LoVo (cell line): ENCODE results near the gene GJC2.
A peak's percentile ranks its signal among the peaks of the same experiment; 100 is the strongest.

ENCODE experiments used
- DNase-seq: peaks from one replicate; pipeline ENCODE4 v3.0.0-alpha.2; 2016; ENCODE audit warnings: low spot score

GJC2 gene

GRCh38 chr1:228114827-228115226 lies 34.9 kb upstream of the GJC2 start:
- DNase-seq = no peak

DNA sequence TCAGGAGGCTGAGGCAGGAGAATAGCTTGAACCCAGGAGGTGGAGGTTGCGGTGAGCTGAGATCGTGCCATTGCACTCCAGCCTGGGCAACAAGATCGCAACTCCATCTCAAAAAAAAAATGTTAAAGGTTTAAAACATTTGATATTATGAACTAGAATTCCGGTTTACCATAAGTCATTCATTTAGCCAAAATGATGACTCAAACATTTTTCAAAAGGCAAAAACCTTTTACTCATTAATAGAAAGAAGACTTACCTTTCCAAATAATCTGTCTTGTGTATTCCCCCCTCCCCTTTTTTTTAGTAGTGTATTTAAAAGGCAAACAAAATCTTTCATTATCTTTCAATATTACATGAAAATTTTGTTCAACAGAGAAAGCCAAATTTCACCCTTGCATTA lies 32.4 kb upstream of the GJC2 start:
- no peak for DNase-seq

GRCh38 chr1:228118040-228118439 lies 31.7 kb upstream of the GJC2 start:
- DNase-seq = no peak

DNA sequence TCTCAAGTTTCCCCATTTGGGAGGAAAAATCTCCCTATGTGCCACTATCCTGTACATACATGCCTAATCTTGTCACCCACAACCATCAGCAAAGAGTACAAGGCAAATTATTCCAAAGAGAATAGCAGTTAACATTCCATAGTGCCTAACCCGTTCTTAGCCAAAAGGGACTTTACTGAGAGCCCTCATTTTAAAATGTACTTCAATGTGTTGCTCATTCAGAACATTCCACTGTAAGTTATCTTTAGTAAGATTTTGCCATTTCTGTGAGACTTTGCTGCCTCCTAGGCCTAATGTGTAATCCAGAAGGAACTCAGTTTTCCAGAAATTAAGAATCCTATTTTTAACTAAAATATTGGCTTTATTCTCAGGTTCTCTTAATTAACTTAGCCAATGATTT lies 29.4 kb upstream of the GJC2 start:
- no peak for DNase-seq

GRCh38 chr1:228120857-228121489 lies 28.8 kb upstream of the GJC2 start:
- peak; percentile 53 for DNase-seq

DNA sequence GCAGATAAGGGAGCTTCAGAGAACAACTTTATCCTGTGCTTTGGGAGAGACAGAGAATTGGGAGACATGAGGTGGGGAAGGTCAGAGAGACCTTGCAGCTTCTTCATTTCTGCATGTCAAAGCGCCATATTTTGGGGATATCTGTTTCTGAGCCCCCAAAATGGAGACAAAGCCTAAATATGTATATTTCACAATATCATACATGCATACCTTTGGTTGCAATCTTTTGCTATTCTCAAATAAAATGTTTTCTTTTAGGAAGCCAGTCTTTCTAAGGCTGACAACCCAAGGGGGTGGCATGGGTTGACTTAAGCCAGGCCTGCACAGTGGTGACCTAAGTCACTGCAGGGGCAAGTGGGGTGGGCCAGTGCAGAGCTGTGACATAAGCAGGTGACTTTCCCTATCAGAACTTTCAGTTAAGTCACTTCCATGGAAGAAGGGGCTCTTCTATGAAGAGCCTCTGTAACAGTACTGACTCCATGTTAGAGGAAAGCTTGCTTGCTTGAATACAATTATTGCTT lies 26.7 kb upstream of the GJC2 start:
- DNase-seq = no peak

GRCh38 chr1:228123505-228123904 lies 26.2 kb upstream of the GJC2 start:
- DNase-seq = no peak

- no peak for DNase-seq
Observed at GRCh38 chr1:228125185-228125584, 24.5 kb upstream of the GJC2 start.

- no peak for DNase-seq
Observed at GRCh38 chr1:228131766-228132165, 18.0 kb upstream of the GJC2 start.

DNA sequence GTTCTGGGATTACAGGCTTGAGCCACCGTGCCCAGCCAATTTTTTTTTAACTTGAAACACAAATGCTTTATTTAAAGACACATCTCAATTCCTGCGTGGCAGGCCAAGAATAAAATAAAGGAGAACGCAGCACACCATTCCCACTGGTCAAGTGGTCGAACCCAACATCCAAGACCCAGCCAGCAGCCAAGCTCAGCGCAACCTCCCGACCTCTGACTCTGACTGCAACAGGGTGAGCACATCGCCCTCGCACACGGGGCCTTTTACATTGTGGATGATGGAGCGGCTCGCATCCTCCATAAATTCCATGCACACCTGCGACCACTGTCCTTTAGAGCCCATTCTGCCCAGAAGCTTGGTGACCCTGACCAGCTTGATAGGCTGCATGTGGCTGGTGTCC lies 15.1 kb upstream of the GJC2 start:
- no peak for DNase-seq

DNA sequence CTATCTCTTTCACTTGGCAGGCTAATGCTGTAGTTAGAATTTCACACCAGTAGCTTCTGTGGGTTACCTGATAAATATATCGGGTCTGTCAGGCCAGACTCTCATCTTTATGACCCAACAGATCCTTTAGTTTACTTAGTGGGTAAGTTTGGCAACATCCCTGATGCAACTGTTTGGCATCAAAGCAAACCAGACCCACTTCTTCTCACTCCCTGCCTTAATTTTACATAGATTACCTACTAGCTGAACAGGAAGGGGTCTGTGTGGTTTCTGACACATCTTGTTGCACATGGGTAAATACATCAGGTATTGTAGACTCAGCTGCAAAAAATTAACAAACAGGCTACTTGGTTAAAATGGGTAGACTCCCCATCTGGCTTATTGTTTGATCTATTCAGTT lies 12.8 kb upstream of the GJC2 start:
- DNase-seq = no peak

DNA sequence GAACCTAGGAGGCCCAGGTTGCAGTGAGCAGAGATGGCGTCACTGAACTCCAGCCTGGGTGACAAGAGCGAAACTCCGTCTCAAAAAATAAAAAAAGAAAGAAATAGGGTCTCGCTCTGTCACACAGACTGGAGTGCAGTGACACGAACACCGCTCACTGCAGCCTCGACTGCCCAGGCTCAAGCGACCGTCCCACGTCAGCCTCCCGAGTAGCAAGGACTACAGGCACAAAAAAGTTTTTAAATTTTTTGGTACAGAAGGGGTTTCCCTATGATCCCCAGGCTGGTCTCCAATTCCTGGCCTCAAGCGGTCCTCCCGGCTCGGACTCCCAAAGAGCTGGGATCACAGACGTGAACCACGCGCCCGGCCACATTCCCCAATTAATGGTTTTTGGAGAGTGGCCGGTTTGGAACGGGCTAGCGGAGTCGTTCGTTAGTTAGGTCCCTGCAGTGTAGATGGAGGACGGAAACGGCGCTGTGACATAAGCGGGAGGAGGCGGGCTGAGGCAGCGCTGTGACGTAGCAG lies 10.3 kb upstream of the GJC2 start:
- DNase-seq = no peak

GRCh38 chr1:228139931-228140723 lies 9.6 kb upstream of the GJC2 start, which contains the start of gene GUK1:
GUK1 (plus strand) TSS chr1:228140279; CDS start chr1:228140303, 24 bp downstream.
- peak; percentile 99 for DNase-seq

GRCh38 chr1:228140724-228141225 lies 9.0 kb upstream of the GJC2 start:
- DNase-seq = no peak

- peak; percentile 57 for DNase-seq
Observed at GRCh38 chr1:228141226-228142044, 8.3 kb upstream of the GJC2 start.

DNA sequence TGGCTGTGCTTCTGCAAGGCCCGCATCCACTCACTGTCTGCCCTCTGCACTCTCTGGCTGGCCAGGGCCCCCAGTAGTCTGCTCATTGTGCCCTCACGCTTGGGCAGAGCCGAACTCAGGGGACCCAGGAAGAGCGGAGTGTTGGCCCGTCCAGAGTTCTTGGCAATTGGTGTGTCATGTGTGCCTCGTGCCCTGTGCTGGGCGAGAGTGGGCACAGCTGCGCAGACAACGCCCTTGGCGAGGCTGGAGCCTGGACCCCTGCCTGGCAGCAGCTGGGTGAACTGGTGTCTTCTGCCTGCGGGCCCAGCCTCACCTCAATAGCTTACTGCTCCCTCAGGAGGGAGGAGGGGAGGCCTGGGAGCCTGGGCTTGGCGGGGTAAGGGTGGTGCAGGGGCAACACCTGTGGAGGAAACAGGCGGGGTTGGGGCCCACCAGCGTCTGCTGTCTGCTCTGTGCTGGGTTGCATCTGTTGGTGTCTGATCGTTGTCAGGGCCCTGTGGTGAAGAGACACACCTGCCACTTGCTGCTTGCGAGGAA lies 7.5 kb upstream of the GJC2 start:
- no peak for DNase-seq

- no peak for DNase-seq
Observed at GRCh38 chr1:228142701-228143136, 7.0 kb upstream of the GJC2 start.

DNA sequence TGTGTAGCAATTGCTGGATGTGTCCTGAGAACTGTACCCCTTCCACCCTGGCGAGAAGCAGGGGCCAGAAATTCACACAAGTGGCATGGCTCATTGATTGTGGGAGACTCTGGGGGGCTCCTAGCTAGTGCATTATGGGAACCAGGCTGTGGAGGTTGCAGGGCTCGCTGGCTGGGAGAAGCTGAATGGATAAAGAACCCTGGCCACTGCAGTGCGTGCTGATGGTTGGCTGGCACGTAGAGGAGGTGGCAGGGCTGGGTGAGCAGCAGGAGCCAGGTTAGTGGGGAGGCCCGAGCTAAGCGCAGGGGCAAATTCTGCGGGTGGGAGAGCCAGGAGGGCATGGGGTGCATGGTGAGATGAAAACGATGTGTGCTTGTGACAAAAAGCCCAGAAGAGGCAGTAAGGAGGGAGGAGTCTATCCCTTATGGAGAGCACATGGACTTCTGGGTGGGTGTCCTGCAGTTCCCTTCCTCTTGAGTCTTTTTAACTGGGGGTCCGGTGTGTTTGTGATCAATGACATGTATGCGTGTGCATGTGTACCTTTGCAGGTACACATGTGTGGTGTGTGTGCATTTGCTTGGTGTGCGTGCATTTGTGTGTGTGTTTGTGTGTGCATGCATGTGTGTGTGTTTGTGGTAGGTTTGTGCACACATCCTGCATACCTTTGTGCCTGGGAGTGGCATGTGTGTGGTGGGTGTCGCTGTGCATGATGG lies 6.1 kb upstream of the GJC2 start:
- no peak for DNase-seq

GRCh38 chr1:228144193-228144992 lies 5.3 kb upstream of the GJC2 start:
- no peak for DNase-seq

GRCh38 chr1:228144993-228145343 lies 4.8 kb upstream of the GJC2 start:
- no peak for DNase-seq
